NB4 (cell line): Measurements from ENCODE around the gene POLD1.

Experiments
- MAX ChIP-seq: IDR thresholded peaks from 2 replicates; pipeline ENCODE4 v1.6.1; 2011; ENCODE audit warnings: low read depth, low read length
- MYC ChIP-seq: IDR thresholded peaks from 2 replicates; pipeline ENCODE4 v1.6.1; 2011; ENCODE audit warnings: low read depth, low read length
- POLR2A ChIP-seq: IDR thresholded peaks from 2 replicates; pipeline ENCODE4 v1.6.1; 2011; ENCODE audit warnings: mild to moderate bottlenecking; ENCODE audit not compliant: insufficient read length; ENCODE audit errors: extremely low read depth
- TF ChIP-seq, protein P1 (sequence below): IDR thresholded peaks from one replicate; pipeline ENCODE4 v1.5.1; 2012; ENCODE audit warnings: low read depth, low read length

- TF ChIP-seq, protein P1, sequence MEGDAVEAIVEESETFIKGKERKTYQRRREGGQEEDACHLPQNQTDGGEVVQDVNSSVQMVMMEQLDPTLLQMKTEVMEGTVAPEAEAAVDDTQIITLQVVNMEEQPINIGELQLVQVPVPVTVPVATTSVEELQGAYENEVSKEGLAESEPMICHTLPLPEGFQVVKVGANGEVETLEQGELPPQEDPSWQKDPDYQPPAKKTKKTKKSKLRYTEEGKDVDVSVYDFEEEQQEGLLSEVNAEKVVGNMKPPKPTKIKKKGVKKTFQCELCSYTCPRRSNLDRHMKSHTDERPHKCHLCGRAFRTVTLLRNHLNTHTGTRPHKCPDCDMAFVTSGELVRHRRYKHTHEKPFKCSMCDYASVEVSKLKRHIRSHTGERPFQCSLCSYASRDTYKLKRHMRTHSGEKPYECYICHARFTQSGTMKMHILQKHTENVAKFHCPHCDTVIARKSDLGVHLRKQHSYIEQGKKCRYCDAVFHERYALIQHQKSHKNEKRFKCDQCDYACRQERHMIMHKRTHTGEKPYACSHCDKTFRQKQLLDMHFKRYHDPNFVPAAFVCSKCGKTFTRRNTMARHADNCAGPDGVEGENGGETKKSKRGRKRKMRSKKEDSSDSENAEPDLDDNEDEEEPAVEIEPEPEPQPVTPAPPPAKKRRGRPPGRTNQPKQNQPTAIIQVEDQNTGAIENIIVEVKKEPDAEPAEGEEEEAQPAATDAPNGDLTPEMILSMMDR, result no peak
- TF ChIP-seq MYC (no peak), MAX (no peak), POLR2A (no peak)
Measured at GRCh38 chr19:50371914-50372475, 12.2 kb upstream of the POLD1 start.
